GM12891 (cell line): ENCODE measurements around the gene GPR107.
A peak's percentile ranks its signal among the peaks of the same experiment; 100 is the strongest.

Experiments
- POLR2A ChIP-seq: IDR thresholded peaks from 2 replicates; pipeline ENCODE4 v1.6.1; 2011; ENCODE audit warnings: low read depth, low read length, control low read depth
- POLR2AphosphoS5 ChIP-seq: IDR thresholded peaks from 2 replicates; pipeline ENCODE4 v1.6.1; 2011; ENCODE audit warnings: low read depth, low read length, control low read depth
- SPI1 ChIP-seq: IDR thresholded peaks from 2 replicates; pipeline ENCODE4 v1.6.1; 2011; ENCODE audit warnings: low read depth, low read length, control low read depth
- TAF1 ChIP-seq: IDR thresholded peaks from 2 replicates; pipeline ENCODE4 v1.6.1; 2011; ENCODE audit warnings: low read depth, low read length, control low read depth

- TF ChIP-seq POLR2AphosphoS5 (peak; percentile 74), POLR2A (peak; percentile 67), TAF1 (no peak), SPI1 (no peak)
Observed at GRCh38 chr9:130015353-130016019, 38.2 kb upstream of the GPR107 start.
